Suprapubic skin (tissue), 4 donors: ENCODE measurements around the gene DMWD.

Source experiments
- EP300 ChIP-seq: sonication (generic); formaldehyde crosslinking; IDR thresholded peaks from one replicate; pipeline ENCODE4 v1.6.1; 2017; ENCODE audit warnings: antibody characterized with exemption
- POLR2A ChIP-seq, 2 donors: fragments of 450-650 bp; IDR thresholded peaks; one replicate each; pipeline ENCODE4 v1.6.1; 2017; ENCODE audit warnings: antibody characterized with exemption in 2 of 2, mild to moderate bottlenecking in 2 of 2, moderate library complexity in 2 of 2
- POLR2AphosphoS5 ChIP-seq, 3 donors: sonication (generic); formaldehyde crosslinking; IDR thresholded peaks; one replicate each; pipeline ENCODE4 v1.6.1; 2017; ENCODE audit warnings: antibody characterized with exemption in 3 of 3
- TF ChIP-seq, protein P1 (sequence below), 2 donors: fragments of 200-600 bp in 1 of 2; fragments of 450-650 bp in 1 of 2; sonication (generic) in 1 of 2; IDR thresholded peaks; one replicate each; pipeline ENCODE4 v1.5.1; 2016 to 2019; ENCODE audit warnings: antibody characterized with exemption in 2 of 2, mild to moderate bottlenecking in 1 of 2, moderate library complexity in 1 of 2

DNA sequence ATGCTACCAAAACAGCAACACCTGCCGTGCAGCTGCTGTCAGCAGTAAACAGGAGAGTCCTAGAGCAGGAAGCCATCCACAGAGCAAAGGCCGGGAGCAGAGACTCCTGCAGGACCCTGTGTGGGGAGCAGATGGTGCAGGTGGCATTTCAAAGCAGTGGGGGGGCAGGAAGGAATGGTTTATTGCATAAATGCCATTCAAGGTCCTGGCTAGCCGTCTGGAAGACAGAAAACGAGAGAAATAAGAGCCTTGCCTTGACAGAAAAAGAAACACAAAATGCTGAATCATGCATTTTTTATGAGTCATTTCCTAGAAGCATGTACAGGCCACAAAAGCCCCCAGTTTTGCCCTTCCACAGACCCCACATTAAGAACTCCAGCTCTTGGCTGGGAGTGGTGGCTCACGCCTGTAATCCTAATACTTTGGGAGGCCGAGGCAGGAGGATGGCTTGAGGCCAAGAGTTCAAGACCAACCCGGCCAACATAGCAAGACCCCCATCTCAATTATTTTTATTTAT lies 17.1 kb upstream of the DMWD start:
- TF ChIP-seq, protein P1, sequence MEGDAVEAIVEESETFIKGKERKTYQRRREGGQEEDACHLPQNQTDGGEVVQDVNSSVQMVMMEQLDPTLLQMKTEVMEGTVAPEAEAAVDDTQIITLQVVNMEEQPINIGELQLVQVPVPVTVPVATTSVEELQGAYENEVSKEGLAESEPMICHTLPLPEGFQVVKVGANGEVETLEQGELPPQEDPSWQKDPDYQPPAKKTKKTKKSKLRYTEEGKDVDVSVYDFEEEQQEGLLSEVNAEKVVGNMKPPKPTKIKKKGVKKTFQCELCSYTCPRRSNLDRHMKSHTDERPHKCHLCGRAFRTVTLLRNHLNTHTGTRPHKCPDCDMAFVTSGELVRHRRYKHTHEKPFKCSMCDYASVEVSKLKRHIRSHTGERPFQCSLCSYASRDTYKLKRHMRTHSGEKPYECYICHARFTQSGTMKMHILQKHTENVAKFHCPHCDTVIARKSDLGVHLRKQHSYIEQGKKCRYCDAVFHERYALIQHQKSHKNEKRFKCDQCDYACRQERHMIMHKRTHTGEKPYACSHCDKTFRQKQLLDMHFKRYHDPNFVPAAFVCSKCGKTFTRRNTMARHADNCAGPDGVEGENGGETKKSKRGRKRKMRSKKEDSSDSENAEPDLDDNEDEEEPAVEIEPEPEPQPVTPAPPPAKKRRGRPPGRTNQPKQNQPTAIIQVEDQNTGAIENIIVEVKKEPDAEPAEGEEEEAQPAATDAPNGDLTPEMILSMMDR (IDR thresholded peaks at IDR 0.05): no peak
- TF ChIP-seq POLR2A (IDR thresholded peaks at IDR 0.05) (no peak), POLR2AphosphoS5 (IDR thresholded peaks at IDR 0.05) (no peak), EP300 (no peak)
